ENCODE results near the gene SOCS4. TPM values are rescaled to one million over a fixed set of nuclear protein-coding genes. Genes with fewer than 3 reads are reported as not detected.
"Not testable (repeated sequence)": the region's sequence is repeated elsewhere in the genome, so short reads cannot be mapped to it uniquely, and the experiment has no call there.

SOCS4 gene
- total RNA-seq, 1 donor from 2014 or later = 20.1 TPM

GRCh38 chr14:55075628-55076175 lies 48.7 kb downstream of the SOCS4 start:
- no peak for DNase-seq (ENCODE audit: extremely low spot score, unreplicated experiment)
- H3K9me3 Mint-ChIP-seq (ENCODE audit: unreplicated experiment) = no peaks in the 10 kb centered on the region
- no peak for TF ChIP-seq CTCF (IDR thresholded peaks at IDR 0.05)
- no peaks in the 10 kb centered on the region for H3K36me3 Mint-ChIP-seq (ENCODE audit: unreplicated experiment)
- H3K4me3 Mint-ChIP-seq (ENCODE audit: unreplicated experiment) = no peak overlapping the region
- H3K4me1 Mint-ChIP-seq (ENCODE audit: unreplicated experiment) = peaks cover 25% of the 10 kb centered on the region
- no peak overlapping the region for H3K27ac Mint-ChIP-seq (ENCODE audit: unreplicated experiment)
- no peaks in the 10 kb centered on the region for H3K27me3 Mint-ChIP-seq (ENCODE audit: unreplicated experiment)

GRCh38 chr14:55077170-55078151 lies 50.4 kb downstream of the SOCS4 start:
- Mint-ChIP-seq H3K4me3 (ENCODE audit: unreplicated experiment) (no peak overlapping the region), H3K4me1 (ENCODE audit: unreplicated experiment) (peaks cover 19% of the 10 kb centered on the region), H3K27ac (ENCODE audit: unreplicated experiment) (no peak overlapping the region)

GRCh38 chr14:55079961-55080360 lies 52.9 kb downstream of the SOCS4 start:
- H3K27ac Mint-ChIP-seq (ENCODE audit: unreplicated experiment); H3K36me3 Mint-ChIP-seq (ENCODE audit: unreplicated experiment); H3K27me3 Mint-ChIP-seq (ENCODE audit: unreplicated experiment); H3K4me3 Mint-ChIP-seq (ENCODE audit: unreplicated experiment); H3K4me1 Mint-ChIP-seq (ENCODE audit: unreplicated experiment); H3K9me3 Mint-ChIP-seq (ENCODE audit: unreplicated experiment); DNase-seq (ENCODE audit: extremely low spot score, unreplicated experiment): not testable (repeated sequence)

More at GRCh38 chr14:55077170-55078151, 50.4 kb downstream of the SOCS4 start:
- no peak for DNase-seq (ENCODE audit: extremely low spot score, unreplicated experiment)
- Mint-ChIP-seq H3K27me3 (ENCODE audit: unreplicated experiment) (no peaks in the 10 kb centered on the region), H3K36me3 (ENCODE audit: unreplicated experiment) (no peaks in the 10 kb centered on the region), H3K9me3 (ENCODE audit: unreplicated experiment) (no peaks in the 10 kb centered on the region)
- TF ChIP-seq CTCF (IDR thresholded peaks at IDR 0.05) = no peak

- no peak for DNase-seq (ENCODE audit: extremely low spot score, unreplicated experiment)
- Mint-ChIP-seq H3K9me3 (ENCODE audit: unreplicated experiment) (no peaks in the 10 kb centered on the region), H3K27ac (ENCODE audit: unreplicated experiment) (no peak overlapping the region), H3K4me3 (ENCODE audit: unreplicated experiment) (no peak overlapping the region), H3K36me3 (ENCODE audit: unreplicated experiment) (no peaks in the 10 kb centered on the region), H3K4me1 (ENCODE audit: unreplicated experiment) (peaks cover 2% of the 10 kb centered on the region), H3K27me3 (ENCODE audit: unreplicated experiment) (no peaks in the 10 kb centered on the region)
- TF ChIP-seq CTCF (IDR thresholded peaks at IDR 0.05) = no peak
Observed at GRCh38 chr14:55084401-55085059, 57.5 kb downstream of the SOCS4 start.

GRCh38 chr14:55085060-55085660 lies 58.1 kb downstream of the SOCS4 start:
- Mint-ChIP-seq H3K36me3 (ENCODE audit: unreplicated experiment) (no peaks in the 10 kb centered on the region), H3K4me3 (ENCODE audit: unreplicated experiment) (no peak overlapping the region), H3K4me1 (ENCODE audit: unreplicated experiment) (peaks cover 2% of the 10 kb centered on the region), H3K9me3 (ENCODE audit: unreplicated experiment) (no peaks in the 10 kb centered on the region), H3K27me3 (ENCODE audit: unreplicated experiment) (no peaks in the 10 kb centered on the region), H3K27ac (ENCODE audit: unreplicated experiment) (no peak overlapping the region)
- no peak for DNase-seq (ENCODE audit: extremely low spot score, unreplicated experiment)
- TF ChIP-seq CTCF (IDR thresholded peaks at IDR 0.05) = no peak

Data from osteocyte (in vitro differentiated cells).